ENCODE measurements around the gene CCDC32. TPM values are rescaled to one million over a fixed set of nuclear protein-coding genes. Genes with fewer than 3 reads are reported as not detected.

CCDC32 gene
- total RNA-seq, 4 donors from 2014 or later, result 26.0 to 37.2 (median 33.4) TPM

Small RNA genes within 50 kb of the gene (small RNA-seq; reads per million reads assigned to genes)
- not detected for gene RF00017
- gene RNU6-516P, result not detected

Other genes starting within 250 kb of the CCDC32 start
- gene INAFM2, start 241.3 kb downstream of the CCDC32 start, total RNA-seq, result 10 to 100 TPM in 3 of 4 donors, 1 to 10 TPM in 1; 9.1 to 17.5 (median 12.2) TPM
- 1 to 10 TPM; 1.1 to 7.4 (median 4.5) TPM for gene CCDC9B, start 224.1 kb downstream of the CCDC32 start, total RNA-seq
- gene PHGR1, start 214.0 kb downstream of the CCDC32 start, total RNA-seq, result not detected
- 1 to 10 TPM in 1 of 4 donors, under 1 TPM in 3; under 0.01 to 1.1 (median 0.12) TPM for gene DISP2, start 206.8 kb downstream of the CCDC32 start, total RNA-seq
- 10 to 100 TPM in 2 of 4 donors, 1 to 10 TPM in 2; 5.8 to 16.0 (median 11.9) TPM for gene KNSTRN, start 182.3 kb downstream of the CCDC32 start, total RNA-seq
- 10 to 100 TPM; 45.0 to 63.5 (median 54.2) TPM for gene IVD, start 159.2 kb downstream of the CCDC32 start, total RNA-seq
- 10 to 100 TPM in 3 of 4 donors, 1 to 10 TPM in 1; 9.7 to 17.4 (median 11.4) TPM for gene BAHD1, start 124.1 kb downstream of the CCDC32 start, total RNA-seq
- gene CHST14, start 94.1 kb downstream of the CCDC32 start, total RNA-seq, result 10 to 100 TPM in 3 of 4 donors, 1 to 10 TPM in 1; 6.6 to 17.8 (median 10.1) TPM
- gene RPUSD2, start 4.3 kb upstream of the CCDC32 start, total RNA-seq, result 1 to 10 TPM; 2.3 to 7.8 (median 4.5) TPM
- gene KNL1, start 29.2 kb upstream of the CCDC32 start, total RNA-seq, result 1 to 10 TPM in 2 of 4 donors, under 1 TPM in 2; 0.19 to 3.5 (median 1.1) TPM
- under 1 TPM in 2 of 4 donors, not detected in 2; 0.84 TPM for gene RAD51, start 130.1 kb upstream of the CCDC32 start, total RNA-seq
- 10 to 100 TPM; 32.8 to 50.8 (median 43.7) TPM for gene RMDN3, start 190.2 kb upstream of the CCDC32 start, total RNA-seq
- 100 to 1,000 TPM in 2 of 4 donors, 10 to 100 TPM in 2; 42.5 to 129 (median 97.1) TPM for gene GCHFR, start 199.0 kb upstream of the CCDC32 start, total RNA-seq
- 1 to 10 TPM in 1 of 4 donors, under 1 TPM in 2, not detected in 1; 0.19 to 1.3 (median 0.50) TPM for gene C15orf62, start 204.9 kb upstream of the CCDC32 start, total RNA-seq
- gene ZFYVE19, start 242.0 kb upstream of the CCDC32 start, total RNA-seq, result 10 to 100 TPM; 13.5 to 29.5 (median 21.1) TPM
- gene DNAJC17, start 242.4 kb upstream of the CCDC32 start, total RNA-seq, result 10 to 100 TPM in 3 of 4 donors, 1 to 10 TPM in 1; 8.8 to 21.1 (median 17.1) TPM

All from omental fat pad (tissue), 4 donors.